PC-3 (cell line): ENCODE data around the gene PLAAT3. TPM values are rescaled to one million over a fixed set of nuclear protein-coding genes. Genes with fewer than 3 reads are reported as not detected.

ENCODE experiments used
- ATAC-seq: fragments of 200-7000 bp; cut with Tn5 transposase; 2 replicates; pipeline ENCODE4 v1.9.1; 2020; ENCODE audit warnings: mild to moderate bottlenecking, moderate library complexity
- BruUV-seq: library from RNA; stranded (reverse); fragments of 400-500 nt; replicated peaks from 2 replicates; lab custom pipeline; 2021; lab: Mats Ljungman, UMichigan
- CTCF ChIA-PET: fragments of 300-600 bp; sonication (Branson Sonifier 250); formaldehyde crosslinking; loops from one replicate; lab custom pipeline; 2022; ENCODE audit warnings: antibody characterized with exemption; lab: Charles Lee
- POLR2A ChIA-PET: fragments of 300-600 bp; sonication (Branson Sonifier 250); formaldehyde crosslinking; loops from one replicate; lab custom pipeline; 2022; ENCODE audit warnings: antibody characterized with exemption; ENCODE audit not compliant: unreplicated experiment; lab: Charles Lee
- DNase-seq: peaks from one replicate; pipeline ENCODE4 v3.0.0-alpha.2; 2015
- H2AFZ ChIP-seq: fragments of 300-600 bp; sonication (generic); 2 replicates; pipeline ENCODE4 v1.6.0; 2016; ENCODE audit warnings: antibody characterized with exemption, low read length
- H3F3A ChIP-seq: fragments of 300-600 bp; sonication (generic); one replicate; pipeline ENCODE4 v1.6.0; 2017; ENCODE audit warnings: antibody characterized with exemption, low read length, control low read depth, mild to moderate bottlenecking; ENCODE audit not compliant: unreplicated experiment
- H3K27ac ChIP-seq: fragments of 300-600 bp; sonication (generic); 2 replicates; pipeline ENCODE4 v1.5.1; 2016; ENCODE audit warnings: mild to moderate bottlenecking, low read length
- H3K27me3 ChIP-seq: fragments of 300-600 bp; sonication (generic); 2 replicates; pipeline ENCODE4 v1.6.1; 2016; ENCODE audit warnings: low read length, mixed read lengths
- H3K36me3 ChIP-seq: fragments of 300-600 bp; sonication (generic); 2 replicates; pipeline ENCODE4 v1.6.1; 2016; ENCODE audit warnings: low read depth, mixed run types, low read length, mixed read lengths
- H3K4me1 ChIP-seq: fragments of 300-600 bp; sonication (generic); 2 replicates; pipeline ENCODE4 v1.5.1; 2016; ENCODE audit warnings: low read length; ENCODE audit not compliant: insufficient read depth
- H3K4me2 ChIP-seq: fragments of 300-600 bp; sonication (generic); 2 replicates; pipeline ENCODE4 v1.6.0; 2016; ENCODE audit warnings: low read length
- H3K4me3 ChIP-seq: fragments of 300-600 bp; sonication (generic); 2 replicates; pipeline ENCODE4 v1.5.1; 2016; ENCODE audit warnings: mild to moderate bottlenecking, low read length, mixed read lengths
- H3K79me2 ChIP-seq: fragments of 300-600 bp; sonication (generic); 2 replicates; pipeline ENCODE4 v1.6.1; 2017; ENCODE audit warnings: low read length, mixed read lengths
- H3K9ac ChIP-seq: fragments of 300-600 bp; sonication (generic); 2 replicates; pipeline ENCODE4 v1.6.0; 2016; ENCODE audit warnings: mild to moderate bottlenecking, low read length
- H3K9me2 ChIP-seq: fragments of 300-600 bp; sonication (generic); replicated peaks from 2 replicates; pipeline ENCODE4 v1.6.1; 2016; ENCODE audit warnings: mixed run types, low read length, mixed read lengths
- H3K9me3 ChIP-seq: fragments of 300-600 bp; sonication (generic); 2 replicates; pipeline ENCODE4 v1.6.1; 2016; ENCODE audit warnings: low read length, mixed read lengths
- H4K20me1 ChIP-seq: fragments of 300-600 bp; sonication (generic); 2 replicates; pipeline ENCODE4 v1.6.1; 2016; ENCODE audit warnings: low read length, mixed read lengths
- CTCF ChIP-seq: fragments of 300-600 bp; sonication (generic); conservative IDR thresholded peaks from 2 replicates; pipeline ENCODE4 v1.5.1; 2017; ENCODE audit warnings: antibody characterized with exemption, low read depth, mild to moderate bottlenecking, low read length
- EZH2 ChIP-seq: fragments of 300-600 bp; sonication (generic); IDR thresholded peaks from one replicate; pipeline ENCODE4 v1.6.1; 2017; ENCODE audit warnings: antibody characterized with exemption, mild to moderate bottlenecking, low read length; ENCODE audit not compliant: unreplicated experiment
- EZH2phosphoT487 ChIP-seq: fragments of 300-600 bp; sonication (generic); IDR thresholded peaks from 2 replicates; pipeline ENCODE4 v1.6.1; 2018; ENCODE audit warnings: mild to moderate bottlenecking, antibody characterized with exemption, low read length, borderline replicate concordance
- intact Hi-C: fragments of 100-400 bp; cut with micrococcal nuclease; formaldehyde crosslinking; loops from 2 replicates; pipeline ENCODE4 v1.9.0; 2023
- total RNA-seq: library from RNA; depleted of rRNA; stranded (reverse); fragments of >200 nt; gene quantifications from 2 replicates; pipeline ENCODE4 v1.2.3, GENCODE V29; 2014

The PLAAT3 gene
- total RNA-seq, 1 experiment from 2014 or later, result 69.0 TPM

GRCh38 chr11:63599211-63600122 lies 14.8 kb downstream of the PLAAT3 start:
- intact Hi-C loops, result no loop called here
- no TSS peak for BruUV-seq
- CTCF ChIA-PET, result no interaction called here
- H3K4me3 ChIP-seq, result no peak overlapping the region
- POLR2A ChIA-PET, result no interaction called here
- no peak overlapping the region for H3K4me2 ChIP-seq
- peak; percentile 46 for DNase-seq
- no peaks in the 10 kb centered on the region for H3K79me2 ChIP-seq
- TF ChIP-seq EZH2phosphoT487 (no peak), CTCF (no peak), EZH2 (no peak)
- peaks cover 2% of the 10 kb centered on the region; the same call in 1 of the 2 replicates for H3K36me3 ChIP-seq
- no peak overlapping the region for H2AFZ ChIP-seq
- no peaks in the 10 kb centered on the region for H4K20me1 ChIP-seq
- H3K9ac ChIP-seq, result no peak overlapping the region
- H3K9me2 ChIP-seq, result no peaks in the 10 kb centered on the region
- no peak overlapping the region for H3K27ac ChIP-seq
- no peaks in the 10 kb centered on the region for H3K27me3 ChIP-seq
- H3K9me3 ChIP-seq, result no peaks in the 10 kb centered on the region
- ATAC-seq, result no peak
- no peaks in the 10 kb centered on the region for H3K4me1 ChIP-seq
- H3F3A ChIP-seq, result no peaks in the 10 kb centered on the region

- peaks cover 2% of the 10 kb centered on the region; the same call in 1 of the 2 replicates for H3K36me3 ChIP-seq
- no peaks in the 10 kb centered on the region for H3K27me3 ChIP-seq
- no peak for DNase-seq
- no peaks in the 10 kb centered on the region for H3K9me2 ChIP-seq
- H4K20me1 ChIP-seq, result no peaks in the 10 kb centered on the region
- no peak overlapping the region for H3K9ac ChIP-seq
- H3K79me2 ChIP-seq, result no peaks in the 10 kb centered on the region
- H3K27ac ChIP-seq, result no peak overlapping the region
- CTCF ChIA-PET, result no interaction called here
- no peaks in the 10 kb centered on the region for H3K9me3 ChIP-seq
- POLR2A ChIA-PET, result no interaction called here
- H3F3A ChIP-seq, result no peaks in the 10 kb centered on the region
- H3K4me1 ChIP-seq, result no peaks in the 10 kb centered on the region
- no TSS peak for BruUV-seq
- no peak for ATAC-seq
- TF ChIP-seq CTCF (no peak), EZH2phosphoT487 (no peak), EZH2 (no peak)
- H2AFZ ChIP-seq, result no peak overlapping the region
- H3K4me2 ChIP-seq, result no peak overlapping the region
- intact Hi-C loops, result no loop called here
- no peak overlapping the region for H3K4me3 ChIP-seq
These were observed 15.7 kb downstream of the PLAAT3 start for GRCh38 chr11:63598556-63598955.

GRCh38 chr11:63595296-63595695 lies 18.9 kb downstream of the PLAAT3 start:
- ATAC-seq (no peak), DNase-seq (no peak)
- Histone ChIP-seq H3K4me2 (no peak overlapping the region), H3K9me3 (no peaks in the 10 kb centered on the region), H3K9ac (no peak overlapping the region), H3K27me3 (no peaks in the 10 kb centered on the region), H3K36me3 (peaks cover 2% of the 10 kb centered on the region; the same call in 1 of the 2 replicates), H2AFZ (no peak overlapping the region), H3K9me2 (no peaks in the 10 kb centered on the region), H3K4me3 (no peak overlapping the region), H3F3A (no peaks in the 10 kb centered on the region), H4K20me1 (no peaks in the 10 kb centered on the region), H3K4me1 (no peaks in the 10 kb centered on the region), H3K79me2 (no peaks in the 10 kb centered on the region), H3K27ac (no peak overlapping the region)
- TF ChIP-seq CTCF (no peak), EZH2 (no peak), EZH2phosphoT487 (no peak)
- CTCF ChIA-PET, result no interaction called here
- POLR2A ChIA-PET, result no interaction called here
- no TSS peak for BruUV-seq
- intact Hi-C loops, result no loop called here
